Transverse colon (tissue), 4 donors: ENCODE results near the gene SON. TPM values are rescaled to one million over a fixed set of nuclear protein-coding genes. Genes with fewer than 3 reads are reported as not detected.

Experiments
- DNase-seq: peaks from one replicate; pipeline ENCODE4 v3.0.0-alpha.2; 2019
- H3K27ac ChIP-seq, 4 donors: fragments of 200-600 bp; sonication (generic); 2 replicates each; pipeline ENCODE4 v1.5.1; 2016 to 2018; ENCODE audit warnings: inconsistent platforms in 4 of 4
- H3K27me3 ChIP-seq: fragments of 200-600 bp; sonication (generic); 2 replicates; pipeline ENCODE4 v1.5.1; 2017; ENCODE audit warnings: inconsistent platforms
- H3K36me3 ChIP-seq, 4 donors: fragments of 200-600 bp; sonication (generic); 2 replicates each; pipeline ENCODE4 v1.5.1; 2017 to 2019; ENCODE audit warnings: inconsistent platforms in 4 of 4
- H3K4me1 ChIP-seq, 4 donors: fragments of 200-600 bp; sonication (generic); 2 replicates each; pipeline ENCODE4 v1.5.1; 2017 to 2020; ENCODE audit warnings: inconsistent platforms in 4 of 4
- H3K4me3 ChIP-seq, 4 donors: fragments of 200-600 bp; sonication (generic); 1 replicate in 1 of 4; 2 replicates in 3 of 4; pipeline versions ENCODE4 v1.5.1 to v1.6.1; 2017 to 2019; ENCODE audit warnings: inconsistent platforms in 4 of 4
- H3K9me3 ChIP-seq, 2 donors: fragments of 200-600 bp; sonication (generic); 2 replicates each; pipeline ENCODE4 v1.5.1; 2017 to 2019; ENCODE audit warnings: inconsistent platforms in 2 of 2
- EP300 ChIP-seq: sonication (generic); formaldehyde crosslinking; IDR thresholded peaks from one replicate; pipeline ENCODE4 v1.6.1; 2017; ENCODE audit warnings: antibody characterized with exemption, low read depth
- POLR2A ChIP-seq: fragments of 450-650 bp; IDR thresholded peaks from one replicate; pipeline ENCODE4 v1.6.1; 2016; ENCODE audit warnings: antibody characterized with exemption, mild to moderate bottlenecking, moderate library complexity
- POLR2AphosphoS5 ChIP-seq, 3 donors: sonication (generic); formaldehyde crosslinking; IDR thresholded peaks; one replicate each; pipeline ENCODE4 v1.6.1; 2016; ENCODE audit warnings: antibody characterized with exemption in 3 of 3
- WGBS, 2 donors: methylation state at CpG; one replicate each; pipeline ENCODE4 v1.1.5; 2018; ENCODE audit warnings: low coverage in 1 of 2; 5-methylcytosine and 5-hydroxymethylcytosine counted together
- in situ Hi-C, 4 donors: fragments of 200-750 bp; cut with MboI; loops; one replicate each; pipeline versions ENCODE4 v1.15.0 to v1.15.1; 2017; ENCODE audit warnings: low sequenced_read_pairs in 3 of 4, low pct_ligation_motif_present in 1 of 4, low pct_unique_long_range_greater_than_20kb in 1 of 4
- intact Hi-C: fragments of 100-400 bp; cut with DNase I; formaldehyde crosslinking; loops from one replicate; pipeline ENCODE4 v1.15.1; 2023; ENCODE audit warnings: low total_unique reads
- total RNA-seq, 4 donors: library from RNA; depleted of rRNA; stranded (reverse); fragments of >200 nt; gene quantifications; one replicate each; pipeline ENCODE4 v1.1.0, GENCODE V29; 2016
- TF ChIP-seq, protein P1 (sequence below), 5 experiments: fragments of 200-600 bp in 3 of 5; fragments of 450-650 bp in 2 of 5; sonication (generic) in 3 of 5; IDR thresholded peaks; 1 replicate in 2 of 5; 2 replicates in 3 of 5; pipeline ENCODE4 v1.5.1; 2016 to 2017; ENCODE audit warnings: antibody characterized with exemption in 5 of 5, inconsistent platforms in 3 of 5, mild to moderate bottlenecking in 2 of 5, moderate library complexity in 1 of 5

SON gene
- total RNA-seq, 4 donors from 2014 or later = 183 to 465 (median 223) TPM

DNA sequence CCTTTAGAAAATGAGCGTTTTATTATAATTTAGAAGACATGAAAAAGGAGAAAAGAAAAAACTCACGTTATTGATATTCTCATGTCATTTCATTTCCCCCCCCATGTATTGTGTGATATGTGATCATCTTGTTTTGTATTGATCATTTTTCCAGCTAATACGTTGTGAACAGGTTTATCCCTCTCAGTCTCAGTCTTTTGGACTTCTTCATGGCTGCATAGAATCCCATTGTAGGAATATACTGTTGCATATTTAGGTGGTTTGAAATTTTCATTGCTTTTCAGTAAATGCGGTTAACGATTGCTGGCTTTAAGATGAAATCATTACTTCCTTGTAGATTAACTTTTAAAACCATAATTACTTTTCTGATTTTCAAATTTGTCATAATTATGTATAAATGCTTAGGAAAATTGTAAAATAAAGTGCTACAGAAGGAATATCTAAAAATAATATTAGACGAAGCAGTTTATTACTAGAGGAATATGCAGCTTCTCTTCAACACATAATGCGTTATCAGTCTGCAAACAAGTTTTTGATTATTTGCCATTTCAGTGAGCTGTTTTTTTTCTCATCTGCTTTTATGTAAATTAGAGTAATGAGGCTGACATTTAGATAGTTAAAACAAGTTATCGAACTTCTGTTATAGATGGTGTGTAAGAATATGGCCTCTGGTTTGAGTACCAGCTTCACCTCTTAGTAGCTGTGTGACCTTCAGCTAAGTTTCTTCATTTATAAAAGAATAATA lies 1.8 kb downstream of the SON start:
- H3K27me3 ChIP-seq = no peaks in the 10 kb centered on the region
- DNase-seq = no peak
- H3K4me1 ChIP-seq = peaks cover 19 to 44% (median 35%) of the 10 kb centered on the region in 4 donors
- peak overlapping the region in 3 of 4 donors; percentile 74 to 97 (median 88) for H3K4me3 ChIP-seq
- H3K27ac ChIP-seq = peak overlapping the region; percentile 93 to 99 (median 98)
- H3K9me3 ChIP-seq = no peaks in the 10 kb centered on the region
- WGBS, 2 donors = 8 to 9% methylated on average over 8 of the region's 8 CpGs
- intact Hi-C loops = no loop called here
- no peak for TF ChIP-seq POLR2AphosphoS5 (IDR thresholded peaks at IDR 0.05)
- no peak for TF ChIP-seq POLR2A
- TF ChIP-seq, protein P1, sequence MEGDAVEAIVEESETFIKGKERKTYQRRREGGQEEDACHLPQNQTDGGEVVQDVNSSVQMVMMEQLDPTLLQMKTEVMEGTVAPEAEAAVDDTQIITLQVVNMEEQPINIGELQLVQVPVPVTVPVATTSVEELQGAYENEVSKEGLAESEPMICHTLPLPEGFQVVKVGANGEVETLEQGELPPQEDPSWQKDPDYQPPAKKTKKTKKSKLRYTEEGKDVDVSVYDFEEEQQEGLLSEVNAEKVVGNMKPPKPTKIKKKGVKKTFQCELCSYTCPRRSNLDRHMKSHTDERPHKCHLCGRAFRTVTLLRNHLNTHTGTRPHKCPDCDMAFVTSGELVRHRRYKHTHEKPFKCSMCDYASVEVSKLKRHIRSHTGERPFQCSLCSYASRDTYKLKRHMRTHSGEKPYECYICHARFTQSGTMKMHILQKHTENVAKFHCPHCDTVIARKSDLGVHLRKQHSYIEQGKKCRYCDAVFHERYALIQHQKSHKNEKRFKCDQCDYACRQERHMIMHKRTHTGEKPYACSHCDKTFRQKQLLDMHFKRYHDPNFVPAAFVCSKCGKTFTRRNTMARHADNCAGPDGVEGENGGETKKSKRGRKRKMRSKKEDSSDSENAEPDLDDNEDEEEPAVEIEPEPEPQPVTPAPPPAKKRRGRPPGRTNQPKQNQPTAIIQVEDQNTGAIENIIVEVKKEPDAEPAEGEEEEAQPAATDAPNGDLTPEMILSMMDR (IDR thresholded peaks at IDR 0.05) = no peak
- TF ChIP-seq EP300 = no peak
- H3K36me3 ChIP-seq = peaks cover 0 to 29% (median 11%) of the 10 kb centered on the region in 4 donors
- in situ Hi-C loops = no loop called here

DNA sequence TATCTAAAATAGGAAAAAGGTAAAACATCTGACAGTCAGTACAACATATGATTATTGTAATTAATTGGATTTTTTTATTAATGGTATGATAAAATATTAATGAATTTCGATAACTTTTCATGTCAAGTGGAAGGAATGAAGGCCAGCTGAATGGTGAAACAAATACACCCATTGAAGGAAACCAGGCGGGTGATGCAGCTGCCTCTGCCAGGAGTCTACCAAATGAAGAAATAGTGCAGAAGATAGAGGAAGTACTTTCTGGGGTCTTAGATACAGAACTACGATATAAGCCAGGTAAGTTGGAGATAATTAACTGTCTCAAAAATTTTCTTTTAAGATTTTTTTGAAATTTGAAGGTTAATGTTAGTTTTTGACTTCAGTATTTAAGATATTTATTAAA lies 3.2 kb downstream of the SON start:
- H3K36me3 ChIP-seq = peaks cover 0 to 43% (median 19%) of the 10 kb centered on the region in 4 donors
- TF ChIP-seq EP300 = no peak
- TF ChIP-seq, protein P1 (IDR thresholded peaks at IDR 0.05) = no peak
- TF ChIP-seq POLR2A = no peak
- no peak for TF ChIP-seq POLR2AphosphoS5 (IDR thresholded peaks at IDR 0.05)
- DNase-seq = no peak
- in situ Hi-C loops = no loop called here
- H3K27ac ChIP-seq = peak overlapping the region in 1 of 4 donors; percentile 21
- no peak overlapping the region for H3K4me3 ChIP-seq
- H3K4me1 ChIP-seq = peaks cover 10 to 33% (median 24%) of the 10 kb centered on the region in 4 donors
- 67 to 73% methylated on average over 3 of the region's 3 CpGs for WGBS, 2 donors
- no peaks in the 10 kb centered on the region for H3K9me3 ChIP-seq
- intact Hi-C loops = no loop called here
- no peaks in the 10 kb centered on the region for H3K27me3 ChIP-seq

DNA sequence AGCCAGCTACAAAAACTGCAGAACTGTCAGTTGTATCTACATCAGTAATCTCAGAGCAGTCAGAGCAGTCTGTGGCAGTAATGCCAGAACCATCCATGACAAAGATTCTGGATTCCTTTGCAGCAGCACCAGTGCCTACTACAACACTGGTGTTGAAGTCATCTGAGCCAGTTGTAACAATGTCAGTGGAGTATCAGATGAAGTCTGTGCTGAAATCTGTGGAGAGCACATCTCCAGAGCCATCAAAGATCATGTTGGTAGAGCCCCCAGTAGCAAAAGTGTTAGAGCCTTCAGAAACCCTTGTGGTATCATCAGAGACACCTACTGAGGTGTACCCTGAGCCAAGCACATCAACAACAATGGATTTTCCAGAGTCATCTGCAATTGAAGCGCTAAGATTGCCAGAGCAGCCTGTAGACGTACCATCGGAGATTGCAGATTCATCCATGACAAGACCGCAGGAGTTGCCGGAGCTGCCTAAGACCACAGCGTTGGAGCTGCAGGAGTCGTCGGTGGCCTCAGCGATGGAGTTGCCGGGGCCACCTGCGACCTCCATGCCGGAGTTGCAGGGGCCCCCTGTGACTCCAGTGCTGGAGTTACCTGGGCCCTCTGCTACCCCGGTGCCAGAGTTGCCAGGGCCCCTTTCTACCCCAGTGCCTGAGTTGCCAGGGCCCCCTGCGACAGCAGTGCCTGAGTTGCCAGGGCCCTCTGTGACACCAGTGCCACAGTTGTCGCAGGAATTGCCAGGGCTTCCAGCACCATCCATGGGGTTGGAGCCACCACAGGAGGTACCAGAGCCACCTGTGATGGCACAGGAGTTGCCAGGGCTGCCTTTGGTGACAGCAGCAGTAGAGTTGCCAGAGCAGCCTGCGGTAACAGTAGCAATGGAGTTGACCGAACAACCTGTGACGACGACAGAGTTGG lies 7.3 kb downstream of the SON start:
- in situ Hi-C loops = no loop called here
- TF ChIP-seq EP300 (no peak), POLR2AphosphoS5 (IDR thresholded peaks at IDR 0.05) (peak in 1 of 3 donors; percentile 4), POLR2A (no peak)
- TF ChIP-seq, protein P1 (IDR thresholded peaks at IDR 0.05) = no peak
- DNase-seq = no peak
- Histone ChIP-seq H3K4me1 (peaks cover 7 to 18% (median 10%) of the 10 kb centered on the region in 4 donors), H3K9me3 (no peaks in the 10 kb centered on the region), H3K36me3 (peaks cover 0 to 77% (median 35%) of the 10 kb centered on the region in 4 donors), H3K27me3 (no peaks in the 10 kb centered on the region), H3K27ac (no peak overlapping the region), H3K4me3 (no peak overlapping the region)
- 97% methylated on average over 19 of the region's 19 CpGs; no CpG with 5 or more reads in 1 of the 2 donors for WGBS, 2 donors
- intact Hi-C loops = no loop called here
